Duodenal mucosa (tissue), 2 donors: Measurements from ENCODE around the gene ARL3.

ENCODE experiments used
- H3K27ac ChIP-seq: one replicate; pipeline ENCODE4 v1.7.0; 2013; ENCODE audit warnings: low read depth, low read length
- H3K27me3 ChIP-seq, 2 donors: one replicate each; pipeline ENCODE4 v1.7.0; 2013; ENCODE audit warnings: low read length in 2 of 2, control low read depth in 1 of 2; ENCODE audit not compliant: insufficient read depth in 2 of 2, control insufficient read depth in 1 of 2
- H3K36me3 ChIP-seq, 2 donors: one replicate each; pipeline ENCODE4 v1.7.0; 2013; ENCODE audit warnings: low read length in 2 of 2, control low read depth in 1 of 2; ENCODE audit not compliant: insufficient read depth in 2 of 2, control insufficient read depth in 1 of 2
- H3K4me1 ChIP-seq, 2 donors: one replicate each; pipeline ENCODE4 v1.7.0; 2013; ENCODE audit warnings: low read length in 2 of 2, control low read depth in 1 of 2; ENCODE audit not compliant: insufficient read depth in 2 of 2, control insufficient read depth in 1 of 2
- H3K4me3 ChIP-seq, 2 donors: one replicate each; pipeline ENCODE4 v1.7.0; 2013; ENCODE audit warnings: low read length in 2 of 2, low read depth in 1 of 2
- H3K9ac ChIP-seq, 2 donors: one replicate each; pipeline ENCODE4 v1.7.0; 2013; ENCODE audit warnings: low read length in 2 of 2, low read depth in 1 of 2
- H3K9me3 ChIP-seq, 2 donors: one replicate each; pipeline ENCODE4 v1.7.0; 2013; ENCODE audit warnings: low read length in 2 of 2, control low read depth in 1 of 2; ENCODE audit not compliant: control insufficient read depth in 1 of 2

ARL3 gene

DNA sequence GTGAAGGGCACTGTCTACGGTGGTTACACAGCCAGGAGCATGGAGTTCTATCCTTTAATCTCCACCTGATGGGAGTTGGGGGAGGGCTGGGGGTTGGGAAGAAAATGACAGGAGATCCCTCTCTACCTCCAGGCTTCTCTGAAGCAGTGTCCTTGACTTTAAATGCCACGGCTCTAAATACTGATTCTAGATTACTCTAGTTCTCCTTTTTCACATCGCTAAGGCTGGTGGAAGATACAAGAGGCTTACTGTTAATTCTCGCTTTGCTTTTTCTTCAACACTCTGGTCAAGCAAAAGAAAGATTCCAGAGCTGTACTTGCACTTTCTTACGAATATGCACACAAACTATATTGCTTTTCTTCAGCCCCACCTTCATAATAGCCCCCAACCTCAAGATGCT lies 30.5 kb downstream of the ARL3 start:
- H3K36me3 ChIP-seq = peaks cover 0 to 6% of the 10 kb centered on the region in 2 donors
- H3K27me3 ChIP-seq = no peaks in the 10 kb centered on the region
- H3K4me3 ChIP-seq = no peak overlapping the region
- H3K27ac ChIP-seq = no peak overlapping the region
- H3K4me1 ChIP-seq = peaks cover 5 to 6% of the 10 kb centered on the region in 2 donors
- no peaks in the 10 kb centered on the region for H3K9me3 ChIP-seq
- no peak overlapping the region for H3K9ac ChIP-seq

DNA sequence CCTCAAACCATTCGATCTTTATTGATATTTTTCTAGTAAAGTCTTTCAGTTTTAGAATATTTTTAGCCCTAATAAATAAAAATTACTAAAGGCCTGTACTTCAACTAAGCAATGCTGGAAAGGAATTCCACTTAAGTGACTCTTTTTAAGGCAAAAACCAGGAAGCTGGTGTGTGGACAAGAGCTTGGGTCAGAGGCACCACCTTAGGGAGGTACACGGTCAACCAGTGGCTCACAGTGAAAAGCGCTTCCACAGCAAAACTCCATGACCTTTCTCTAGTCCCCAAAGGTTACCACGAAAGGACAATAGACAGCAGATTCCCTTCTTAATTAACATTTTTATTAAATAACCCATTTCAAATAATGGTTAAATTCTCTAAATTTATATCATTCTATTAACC lies 31.2 kb downstream of the ARL3 start:
- Histone ChIP-seq H3K9ac (no peak overlapping the region), H3K27ac (no peak overlapping the region), H3K4me1 (peaks cover 11% of the 10 kb centered on the region in 2 donors), H3K9me3 (no peaks in the 10 kb centered on the region), H3K27me3 (no peaks in the 10 kb centered on the region), H3K36me3 (peaks cover 0 to 6% of the 10 kb centered on the region in 2 donors), H3K4me3 (no peak overlapping the region)

- Histone ChIP-seq H3K4me3 (no peak overlapping the region), H3K4me1 (peaks cover 11 to 17% of the 10 kb centered on the region in 2 donors), H3K27ac (no peak overlapping the region), H3K36me3 (peaks cover 0 to 6% of the 10 kb centered on the region in 2 donors), H3K9ac (no peak overlapping the region), H3K27me3 (no peaks in the 10 kb centered on the region), H3K9me3 (no peaks in the 10 kb centered on the region)
These were observed 31.8 kb downstream of the ARL3 start for GRCh38 chr10:102682416-102682815.

DNA sequence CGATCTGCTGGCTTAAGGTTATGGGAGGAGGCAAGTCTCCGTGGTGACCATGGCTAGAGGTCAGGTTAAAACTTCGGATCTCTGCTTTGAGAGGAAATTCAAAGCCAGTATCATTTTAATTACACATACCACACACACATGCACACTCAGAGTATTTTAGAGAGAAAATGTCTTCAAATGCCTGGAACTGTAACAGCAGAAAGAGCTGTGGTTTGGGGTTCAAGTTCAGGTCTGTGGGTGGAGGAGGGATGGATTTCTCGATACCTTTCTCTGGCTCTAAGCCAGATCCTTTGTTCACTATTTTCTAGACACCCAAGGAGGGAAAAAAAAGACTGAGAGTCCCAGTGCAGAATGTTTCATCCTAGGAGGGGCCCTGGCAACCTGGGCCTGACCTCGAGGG lies 32.5 kb downstream of the ARL3 start:
- H3K36me3 ChIP-seq = peaks cover 0 to 6% of the 10 kb centered on the region in 2 donors
- H3K4me1 ChIP-seq = peaks cover 11 to 24% of the 10 kb centered on the region in 2 donors
- H3K27me3 ChIP-seq = no peaks in the 10 kb centered on the region
- no peak overlapping the region for H3K4me3 ChIP-seq
- no peak overlapping the region for H3K9ac ChIP-seq
- H3K9me3 ChIP-seq = no peaks in the 10 kb centered on the region
- no peak overlapping the region for H3K27ac ChIP-seq

DNA sequence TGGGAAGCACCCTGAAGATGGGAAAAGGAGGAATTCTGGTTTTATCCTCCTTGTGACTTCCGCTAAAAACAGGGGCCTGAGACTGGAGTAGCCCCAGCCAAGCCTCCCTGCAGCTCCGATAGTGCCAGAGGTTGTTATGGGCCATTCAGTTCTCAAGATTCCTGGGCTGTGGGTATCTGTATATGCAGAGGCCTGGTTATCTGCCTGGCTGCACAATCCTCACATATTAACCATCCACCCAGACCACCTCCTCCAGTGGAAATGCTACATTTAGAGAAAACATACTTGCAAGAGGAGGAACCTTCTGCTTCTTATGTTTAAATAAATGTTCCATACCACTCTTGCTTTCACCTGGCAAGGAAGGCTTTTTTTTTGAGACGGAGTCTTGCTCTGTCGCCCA lies 34.6 kb downstream of the ARL3 start:
- Histone ChIP-seq H3K9ac (no peak overlapping the region), H3K4me1 (peaks cover 19 to 34% of the 10 kb centered on the region in 2 donors), H3K27me3 (no peaks in the 10 kb centered on the region), H3K4me3 (no peak overlapping the region), H3K27ac (no peak overlapping the region), H3K9me3 (no peaks in the 10 kb centered on the region), H3K36me3 (no peaks in the 10 kb centered on the region)

GRCh38 chr10:102678842-102679289 lies 35.3 kb downstream of the ARL3 start:
- no peaks in the 10 kb centered on the region for H3K9me3 ChIP-seq
- peak overlapping the region; percentile 3 to 20 for H3K4me3 ChIP-seq
- H3K27ac ChIP-seq = no peak overlapping the region
- no peak overlapping the region for H3K9ac ChIP-seq
- H3K4me1 ChIP-seq = peaks cover 27 to 40% of the 10 kb centered on the region in 2 donors
- no peaks in the 10 kb centered on the region for H3K36me3 ChIP-seq
- no peaks in the 10 kb centered on the region for H3K27me3 ChIP-seq

DNA sequence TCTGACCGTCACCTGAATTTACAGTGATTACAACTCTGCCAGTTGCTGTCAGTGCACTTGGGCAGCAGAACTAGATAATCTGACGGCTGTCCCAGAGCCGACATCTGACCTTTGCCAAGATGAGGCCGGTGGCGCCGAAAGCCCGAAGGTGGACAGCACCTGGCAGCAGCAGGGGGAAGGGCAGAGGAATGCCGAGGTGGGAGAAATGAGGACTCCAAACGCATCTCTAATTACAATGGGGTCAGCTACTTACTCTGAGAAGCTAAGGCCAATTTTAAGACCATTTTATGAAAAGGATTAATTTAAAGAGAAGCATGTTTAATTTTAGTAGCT lies 36.2 kb downstream of the ARL3 start:
- Histone ChIP-seq H3K9me3 (no peaks in the 10 kb centered on the region), H3K36me3 (no peaks in the 10 kb centered on the region), H3K27ac (no peak overlapping the region), H3K4me3 (no peak overlapping the region), H3K9ac (no peak overlapping the region), H3K27me3 (no peaks in the 10 kb centered on the region), H3K4me1 (peaks cover 33 to 42% of the 10 kb centered on the region in 2 donors)

GRCh38 chr10:102677331-102678067 lies 36.7 kb downstream of the ARL3 start:
- Histone ChIP-seq H3K27ac (no peak overlapping the region), H3K36me3 (no peaks in the 10 kb centered on the region), H3K4me1 (peaks cover 33 to 42% of the 10 kb centered on the region in 2 donors), H3K9me3 (no peaks in the 10 kb centered on the region), H3K9ac (peak overlapping the region in 1 of 2 donors; percentile 21), H3K27me3 (no peaks in the 10 kb centered on the region), H3K4me3 (no peak overlapping the region)

DNA sequence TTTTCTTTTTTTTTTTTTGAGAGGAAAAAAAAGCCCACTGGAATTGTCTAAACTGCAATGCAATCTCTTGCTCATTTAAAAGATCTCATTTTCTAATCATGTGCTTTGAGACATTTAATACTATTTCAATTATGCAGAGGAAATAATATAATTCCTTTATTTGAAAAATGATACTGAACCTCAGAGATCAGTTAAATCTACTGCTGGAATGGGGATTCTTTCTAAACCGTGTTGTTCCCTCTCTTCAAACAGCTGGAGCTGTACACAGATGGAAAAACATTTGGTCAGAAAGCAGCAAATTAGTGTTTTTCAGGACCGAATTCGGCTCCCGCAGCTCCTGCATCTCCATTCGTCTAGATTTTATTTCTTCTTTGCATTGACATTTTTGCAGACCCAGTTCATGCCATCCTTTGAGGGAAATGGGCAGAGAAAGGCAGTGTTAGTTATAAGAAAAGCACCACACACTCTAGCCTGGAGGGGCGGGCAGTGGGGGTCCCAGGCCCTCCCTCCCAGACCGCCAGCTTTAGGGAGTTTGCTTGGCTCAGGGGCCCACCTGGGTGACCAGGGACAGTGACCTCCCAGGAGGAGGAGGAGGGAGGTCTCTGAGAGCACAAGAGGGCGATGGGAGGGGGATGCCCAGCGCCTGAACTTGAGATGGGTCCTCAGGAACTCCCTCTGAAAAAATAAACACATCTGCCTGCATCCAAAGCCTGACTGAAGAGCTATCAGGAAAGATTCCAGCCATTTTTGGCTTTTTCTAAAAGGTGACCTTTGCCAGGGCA lies 37.5 kb downstream of the ARL3 start:
- H3K4me1 ChIP-seq = peaks cover 33 to 42% of the 10 kb centered on the region in 2 donors
- no peak overlapping the region for H3K9ac ChIP-seq
- H3K27ac ChIP-seq = no peak overlapping the region
- H3K4me3 ChIP-seq = no peak overlapping the region
- H3K9me3 ChIP-seq = no peaks in the 10 kb centered on the region
- no peaks in the 10 kb centered on the region for H3K27me3 ChIP-seq
- H3K36me3 ChIP-seq = no peaks in the 10 kb centered on the region
